CD4-positive, alpha-beta T cell treated with Interleukin-21 for 1 hour (primary cell): ENCODE measurements around the gene ARSH.
"Not testable (repeated sequence)": the region's sequence is repeated elsewhere in the genome, so short reads cannot be mapped to it uniquely, and the experiment has no call there.

Experiments used
- DNase-seq: peaks from one replicate; pipeline ENCODE4 v3.0.0-alpha.2; 2020

The ARSH gene

DNA sequence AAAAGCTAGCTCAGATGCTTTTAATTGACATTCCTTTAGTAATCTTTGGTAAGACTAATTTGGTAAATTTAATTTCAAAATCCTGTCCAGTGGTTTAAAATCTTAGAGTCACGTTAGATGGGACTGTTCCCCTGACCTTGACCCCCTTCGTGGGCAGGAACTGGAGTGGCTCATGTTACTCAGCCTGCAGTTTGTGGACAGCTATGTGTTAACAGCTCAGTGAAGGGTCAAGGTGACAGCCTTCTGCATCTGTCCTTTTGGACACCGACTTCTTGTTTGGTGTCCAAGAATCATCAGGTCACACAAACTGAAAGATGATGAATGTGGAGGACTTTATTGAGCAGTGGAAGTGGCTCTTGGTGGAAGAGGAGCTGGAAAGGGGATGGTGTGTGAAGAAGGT lies 37.9 kb downstream of the ARSH start:
- no peak for DNase-seq

DNA sequence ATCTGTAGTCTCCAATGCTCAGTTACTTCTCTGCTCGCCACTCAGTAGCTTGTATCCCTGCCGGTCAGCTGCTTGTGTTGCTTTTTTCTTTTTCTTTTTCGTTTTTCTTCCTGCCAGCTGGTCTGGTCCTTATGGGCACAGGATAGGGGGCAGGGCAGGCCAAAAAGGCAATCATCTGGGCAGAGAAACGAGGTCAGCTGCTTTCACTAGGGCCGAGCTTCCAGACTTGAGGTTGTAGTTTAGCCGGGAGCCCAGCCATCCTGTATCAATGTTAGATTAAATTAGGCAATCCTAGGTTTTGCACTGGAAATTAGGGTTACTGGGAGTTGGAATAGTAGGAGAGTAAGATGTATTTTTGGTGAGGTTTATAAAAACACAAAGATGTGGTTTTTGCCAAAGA lies 38.3 kb downstream of the ARSH start:
- no peak for DNase-seq

DNA sequence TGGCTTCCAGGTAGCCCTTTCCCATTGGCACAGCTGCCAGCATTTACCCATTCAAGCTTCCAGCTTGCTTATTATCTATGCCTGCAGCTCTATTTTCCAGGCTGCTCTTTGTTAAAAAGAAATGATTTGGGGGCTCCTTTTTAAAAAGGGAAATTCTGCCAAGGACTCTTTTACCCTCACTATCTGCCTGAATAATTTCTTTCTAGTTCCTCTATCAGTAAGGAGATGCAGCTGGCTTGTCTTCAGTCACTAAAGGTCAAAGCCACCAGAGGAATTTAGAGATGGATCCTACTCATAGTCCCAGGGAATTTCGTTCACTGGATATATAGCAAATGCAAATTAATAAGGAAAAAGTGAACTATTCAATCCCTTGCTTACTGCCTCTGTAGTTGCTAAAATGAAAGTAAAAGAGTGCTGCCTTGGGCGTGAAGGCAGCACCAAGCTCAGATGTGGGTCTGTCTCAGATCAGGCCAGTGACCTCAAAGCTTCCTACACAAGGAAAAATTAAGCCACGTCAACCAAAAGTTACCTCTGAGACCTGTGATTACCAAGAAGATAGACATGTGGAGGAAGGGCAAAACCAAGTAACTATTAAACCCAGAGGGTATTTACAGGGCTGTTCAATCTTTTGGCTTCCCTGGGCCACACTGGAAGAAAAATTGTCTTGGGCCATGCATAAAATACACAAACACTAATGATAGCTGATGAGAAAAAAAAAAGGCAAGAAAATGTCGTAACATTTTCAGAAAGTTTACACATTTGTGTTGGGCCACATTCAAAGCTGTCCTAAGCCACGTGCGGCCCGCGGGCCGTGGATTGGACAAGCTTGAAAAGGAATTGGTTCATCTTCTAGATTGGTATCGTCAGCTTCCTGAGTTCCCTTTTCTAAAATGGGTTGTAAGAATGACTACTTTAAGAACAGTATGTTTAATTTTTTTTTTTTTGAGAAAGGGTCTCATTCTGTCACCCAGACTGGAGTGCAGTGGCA lies 40.2 kb downstream of the ARSH start:
- DNase-seq: no peak

DNA sequence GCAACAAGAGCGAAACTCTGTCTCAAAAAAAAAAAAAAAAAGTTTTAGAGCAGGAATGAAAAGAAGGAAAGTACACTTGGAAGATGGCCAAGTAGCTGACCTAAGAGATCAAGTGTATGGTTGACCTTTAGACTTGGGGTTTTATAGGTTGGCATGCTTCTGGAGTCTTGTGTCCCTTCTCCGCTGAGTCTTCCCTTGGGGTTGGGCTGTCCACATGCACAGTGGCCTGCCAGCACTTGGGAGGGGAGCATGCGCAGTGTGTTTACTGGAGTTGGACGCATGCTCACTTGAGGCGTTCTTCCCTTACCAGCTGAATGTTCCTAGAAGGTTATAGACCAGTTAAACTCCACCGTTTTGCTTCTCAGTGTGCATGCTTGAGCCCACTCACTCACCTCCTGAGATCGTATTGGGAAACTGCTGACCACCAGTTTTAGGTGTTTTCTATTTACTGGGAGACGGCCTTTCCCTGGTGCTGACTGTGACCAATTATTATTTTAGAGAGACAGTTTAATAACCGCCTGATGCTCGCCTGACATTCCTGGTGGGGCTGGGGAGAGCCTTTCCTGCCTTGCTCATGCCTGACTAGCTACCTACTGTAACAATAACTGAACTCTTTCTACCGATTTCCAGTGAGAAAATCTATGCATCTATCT lies 44.3 kb downstream of the ARSH start:
- DNase-seq: not testable (repeated sequence)

DNA sequence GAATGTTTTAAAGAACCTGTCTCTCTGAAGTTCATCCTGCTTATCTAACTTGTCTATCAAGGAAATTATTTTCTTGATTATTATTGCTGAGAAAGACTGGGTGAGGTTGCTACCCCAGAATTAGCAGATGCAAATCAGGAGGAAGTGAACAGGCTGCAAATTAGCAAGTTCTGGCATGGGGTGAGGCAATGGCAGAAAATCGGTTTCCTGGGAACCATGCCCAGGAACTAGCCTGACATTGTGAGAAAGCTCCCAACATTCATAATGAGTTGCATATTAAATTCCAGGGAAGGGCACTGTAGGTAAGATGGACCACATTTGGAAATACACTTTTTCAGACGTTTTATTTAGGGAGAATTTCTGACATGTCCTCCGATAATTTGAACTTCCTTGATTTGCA lies 46.5 kb downstream of the ARSH start:
- no peak for DNase-seq

DNA sequence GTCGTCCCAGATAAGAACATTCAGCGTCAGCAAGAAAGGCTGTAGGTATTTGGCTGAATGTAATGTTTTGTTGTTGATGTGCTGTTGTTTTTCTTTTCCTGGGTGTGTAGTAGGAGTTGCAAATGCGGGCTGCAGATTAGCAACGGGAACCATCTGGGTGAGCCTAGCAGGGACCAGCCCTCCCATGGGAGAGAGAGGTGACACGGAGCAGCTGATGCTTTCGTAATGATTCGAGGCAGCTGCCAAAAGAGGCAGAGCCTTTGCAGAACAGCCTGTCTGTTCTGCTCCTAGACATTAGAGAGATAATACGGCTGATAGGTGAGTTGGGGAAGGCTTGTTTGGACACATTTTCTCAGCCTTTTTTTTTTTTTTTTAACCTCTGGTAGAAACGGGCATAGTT lies 60.2 kb downstream of the ARSH start:
- DNase-seq: no peak

DNA sequence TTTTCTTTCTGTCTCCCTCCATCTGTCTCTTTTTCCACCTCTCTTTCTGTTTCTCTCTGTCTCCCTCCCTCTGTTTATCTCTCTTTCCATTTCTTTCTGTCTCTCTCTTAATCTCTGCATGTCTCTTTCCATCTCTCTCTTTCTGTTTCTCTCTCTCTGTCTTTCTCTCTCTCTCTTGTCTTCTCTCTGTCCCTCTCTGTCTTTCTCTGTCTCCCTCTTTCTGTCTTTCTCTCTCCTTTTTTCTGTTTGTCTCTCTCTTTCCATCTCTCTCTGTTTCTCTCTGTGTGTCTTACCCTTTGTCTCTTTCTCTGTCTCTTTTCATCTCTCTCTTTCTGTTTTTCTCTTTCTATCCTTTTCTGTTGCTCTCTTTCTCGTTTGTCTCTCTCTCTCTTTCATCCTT lies 69.6 kb downstream of the ARSH start:
- DNase-seq: no peak

DNA sequence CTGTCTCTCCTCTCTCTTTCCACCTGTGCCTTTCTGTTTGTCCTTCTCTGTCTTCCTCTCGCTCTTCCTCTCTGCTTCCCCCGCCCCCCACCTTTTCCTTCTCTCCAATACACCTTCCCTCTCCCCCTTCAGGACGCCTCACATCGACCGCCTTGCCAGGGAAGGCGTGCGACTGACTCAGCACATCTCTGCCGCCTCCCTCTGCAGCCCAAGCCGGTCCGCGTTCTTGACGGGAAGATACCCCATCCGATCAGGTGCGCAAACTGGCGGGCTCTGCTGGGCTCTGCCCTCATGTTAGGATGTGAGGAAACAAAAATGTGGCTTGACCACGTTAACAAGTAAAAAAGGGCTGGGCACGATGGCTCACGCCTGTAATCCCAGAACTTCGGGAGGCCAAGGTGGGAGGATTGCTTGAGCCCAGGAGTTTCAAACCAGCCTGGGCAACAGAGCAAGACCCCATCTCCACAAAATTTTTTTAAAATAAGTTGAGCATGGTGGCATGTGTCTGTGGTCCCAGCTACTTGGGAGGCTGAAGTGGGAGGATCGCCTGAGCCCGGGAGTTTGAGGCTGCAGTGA lies 70.2 kb downstream of the ARSH start:
- DNase-seq: no peak
